HTERT RPE-1 (cell line): Measurements from ENCODE around the gene ZNRF3.
"Not testable (repeated sequence)": the region's sequence is repeated elsewhere in the genome, so short reads cannot be mapped to it uniquely, and the experiment has no call there.

Source experiments
- in situ Hi-C: fragments of 300-500 bp; cut with MboI; formaldehyde crosslinking; loops from 4 replicates; pipeline ENCODE4 v1.14.3; 2020; ENCODE audit warnings: low sequenced_read_pairs

Gene ZNRF3

GRCh38 chr22:29029202-29030000 lies 146.0 kb downstream of the ZNRF3 start:
- in situ Hi-C loops: no loop called here

- in situ Hi-C loops: no loop called here
Measured at GRCh38 chr22:29030016-29030617, 146.7 kb downstream of the ZNRF3 start.

GRCh38 chr22:29030618-29031226 lies 147.3 kb downstream of the ZNRF3 start:
- in situ Hi-C loops: no loop called here

- in situ Hi-C loops: no loop called here
Measured at GRCh38 chr22:29031227-29032011, 148.0 kb downstream of the ZNRF3 start.

GRCh38 chr22:29032014-29032475 lies 148.7 kb downstream of the ZNRF3 start:
- in situ Hi-C loops: no loop called here

- in situ Hi-C loops: no loop called here
Measured at GRCh38 chr22:29032584-29032983, 149.2 kb downstream of the ZNRF3 start.

GRCh38 chr22:29037340-29037932 lies 154.1 kb downstream of the ZNRF3 start:
- in situ Hi-C loops: no loop called here

GRCh38 chr22:29039148-29039547 lies 155.8 kb downstream of the ZNRF3 start:
- in situ Hi-C loops: no loop called here

GRCh38 chr22:29039684-29040083 lies 156.3 kb downstream of the ZNRF3 start:
- in situ Hi-C loops: not testable (repeated sequence)

- in situ Hi-C loops: no loop called here
Measured at GRCh38 chr22:29040385-29041275, 157.3 kb downstream of the ZNRF3 start.

- in situ Hi-C loops: no loop called here
Measured at GRCh38 chr22:29041408-29041807, 158.0 kb downstream of the ZNRF3 start.

- in situ Hi-C loops: no loop called here
Measured at GRCh38 chr22:29043906-29044575, 160.7 kb downstream of the ZNRF3 start.

- in situ Hi-C loops: no loop called here
Measured at GRCh38 chr22:29044657-29045176, 161.3 kb downstream of the ZNRF3 start.

GRCh38 chr22:29048822-29049654 lies 165.7 kb downstream of the ZNRF3 start:
- in situ Hi-C loops: no loop called here

- in situ Hi-C loops: no loop called here
Measured at GRCh38 chr22:29049655-29050263, 166.4 kb downstream of the ZNRF3 start.

GRCh38 chr22:29050457-29050856 lies 167.1 kb downstream of the ZNRF3 start:
- in situ Hi-C loops: no loop called here

GRCh38 chr22:29053048-29053702 lies 169.8 kb downstream of the ZNRF3 start:
- in situ Hi-C loops: no loop called here
